PC-9 (cell line): ENCODE results near the gene RNLS. TPM values are rescaled to one million over a fixed set of nuclear protein-coding genes. Genes with fewer than 3 reads are reported as not detected.

Experiments
- BruUV-seq: library from RNA; stranded (reverse); fragments of 400-500 nt; replicated peaks from 2 replicates; lab custom pipeline; 2021; lab: Mats Ljungman, UMichigan
- CTCF ChIA-PET: fragments of 300-600 bp; sonication (Branson Sonifier 250); formaldehyde crosslinking; loops from one replicate; lab custom pipeline; 2022; ENCODE audit warnings: antibody characterized with exemption; lab: Charles Lee
- POLR2A ChIA-PET: fragments of 300-600 bp; sonication (Branson Sonifier 250); formaldehyde crosslinking; loops from one replicate; lab custom pipeline; 2022; ENCODE audit warnings: antibody characterized with exemption; ENCODE audit not compliant: unreplicated experiment; lab: Charles Lee
- DNase-seq, 2 experiments: peaks; one replicate each; pipeline versions ENCODE4 v3.0.0 to v3.0.0-alpha.2; 2015 to 2022; ENCODE audit warnings: mixed read lengths in 1 of 2
- H2AFZ ChIP-seq: fragments of 200-600 bp; sonication (generic); 2 replicates; pipeline ENCODE4 v1.8.1; 2017; ENCODE audit warnings: antibody characterized with exemption
- H3F3A ChIP-seq: fragments of 200-600 bp; sonication (generic); 2 replicates; pipeline ENCODE4 v1.8.1; 2017; ENCODE audit warnings: antibody characterized with exemption, mild to moderate bottlenecking, low read depth; ENCODE audit not compliant: insufficient read depth
- H3K27ac ChIP-seq: fragments of 200-600 bp; sonication (generic); 2 replicates; pipeline ENCODE4 v1.6.1; 2016; ENCODE audit warnings: mixed run types
- H3K27me3 ChIP-seq: fragments of 200-600 bp; sonication (generic); 2 replicates; pipeline ENCODE4 v1.6.1; 2016; ENCODE audit warnings: low read depth, mixed run types; ENCODE audit not compliant: insufficient read depth
- H3K36me3 ChIP-seq: fragments of 200-600 bp; sonication (generic); 2 replicates; pipeline ENCODE4 v1.6.1; 2016; ENCODE audit warnings: low read depth, mixed run types
- H3K4me1 ChIP-seq: fragments of 200-600 bp; sonication (generic); replicated peaks from 2 replicates; pipeline ENCODE4 v1.6.1; 2016; ENCODE audit warnings: mixed run types; ENCODE audit not compliant: insufficient read depth
- H3K4me2 ChIP-seq: fragments of 200-600 bp; sonication (generic); 2 replicates; pipeline ENCODE4 v1.6.1; 2017; ENCODE audit warnings: mixed run types
- H3K4me3 ChIP-seq: fragments of 200-600 bp; sonication (generic); 2 replicates; pipeline ENCODE4 v1.6.1; 2016; ENCODE audit warnings: mixed run types
- H3K79me2 ChIP-seq: fragments of 200-600 bp; sonication (generic); 2 replicates; pipeline ENCODE4 v1.6.1; 2017; ENCODE audit warnings: low read depth, mixed run types
- H3K9me2 ChIP-seq: fragments of 200-600 bp; sonication (generic); 2 replicates; pipeline ENCODE4 v1.8.1; 2017; ENCODE audit warnings: mild to moderate bottlenecking; ENCODE audit not compliant: insufficient read depth
- H3K9me3 ChIP-seq: fragments of 200-600 bp; sonication (generic); 2 replicates; pipeline ENCODE4 v1.8.1; 2016; ENCODE audit warnings: low read depth; ENCODE audit not compliant: insufficient read depth
- H4K20me1 ChIP-seq: fragments of 200-600 bp; sonication (generic); 2 replicates; pipeline ENCODE4 v1.8.1; 2017; ENCODE audit not compliant: insufficient read depth
- EZH2 ChIP-seq: fragments of 200-600 bp; sonication (generic); IDR thresholded peaks from 2 replicates; pipeline ENCODE4 v1.8.0; 2017; ENCODE audit warnings: antibody characterized with exemption, low read depth
- intact Hi-C: fragments of 100-400 bp; cut with micrococcal nuclease; formaldehyde crosslinking; loops from one replicate; pipeline ENCODE4 v1.10.0; 2022; ENCODE audit not compliant: unreplicated experiment
- total RNA-seq: library from RNA; stranded (reverse); gene quantifications from 2 replicates; pipeline ENCODE4 v1.2.3, GENCODE V29; 2021
- TF ChIP-seq, protein P1 (sequence below): fragments of 200-600 bp; sonication (generic); conservative IDR thresholded peaks from 2 replicates; pipeline ENCODE4 v1.6.1; 2017; ENCODE audit warnings: mixed run types, antibody characterized with exemption, mild to moderate bottlenecking, moderate library complexity

Gene RNLS
- total RNA-seq, 1 experiment from 2014 or later, result not detected

DNA sequence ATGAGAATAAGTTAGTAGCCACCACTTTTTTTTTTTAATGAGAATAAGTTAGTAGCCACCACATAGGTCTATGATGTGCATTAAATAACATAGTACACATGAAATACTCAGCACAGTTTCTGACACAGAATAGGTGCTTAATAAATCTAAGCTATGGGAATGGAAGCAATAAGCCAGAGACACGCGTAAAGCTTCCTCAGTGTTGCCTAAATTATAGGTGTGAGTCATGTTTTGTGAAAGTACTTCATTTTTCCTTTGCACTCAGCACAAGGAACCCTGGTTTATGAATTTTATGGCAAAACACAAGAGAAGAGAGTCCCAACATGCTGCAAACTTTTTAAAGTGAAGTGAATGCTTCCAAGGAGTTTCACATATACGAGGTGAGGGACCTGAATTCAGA, 267.4 kb downstream of the RNLS start:
- Histone ChIP-seq H3K79me2 (no peaks in the 10 kb centered on the region), H3K36me3 (no peaks in the 10 kb centered on the region), H2AFZ (no peak overlapping the region), H3F3A (no peaks in the 10 kb centered on the region), H3K4me3 (no peak overlapping the region), H3K4me2 (no peak overlapping the region), H3K27ac (no peak overlapping the region), H3K9me2 (no peaks in the 10 kb centered on the region), H3K4me1 (no peaks in the 10 kb centered on the region), H4K20me1 (no peaks in the 10 kb centered on the region), H3K27me3 (no peaks in the 10 kb centered on the region), H3K9me3 (peaks cover 19% of the 10 kb centered on the region)
- no peak for DNase-seq
- no peak for TF ChIP-seq EZH2
- TF ChIP-seq, protein P1, sequence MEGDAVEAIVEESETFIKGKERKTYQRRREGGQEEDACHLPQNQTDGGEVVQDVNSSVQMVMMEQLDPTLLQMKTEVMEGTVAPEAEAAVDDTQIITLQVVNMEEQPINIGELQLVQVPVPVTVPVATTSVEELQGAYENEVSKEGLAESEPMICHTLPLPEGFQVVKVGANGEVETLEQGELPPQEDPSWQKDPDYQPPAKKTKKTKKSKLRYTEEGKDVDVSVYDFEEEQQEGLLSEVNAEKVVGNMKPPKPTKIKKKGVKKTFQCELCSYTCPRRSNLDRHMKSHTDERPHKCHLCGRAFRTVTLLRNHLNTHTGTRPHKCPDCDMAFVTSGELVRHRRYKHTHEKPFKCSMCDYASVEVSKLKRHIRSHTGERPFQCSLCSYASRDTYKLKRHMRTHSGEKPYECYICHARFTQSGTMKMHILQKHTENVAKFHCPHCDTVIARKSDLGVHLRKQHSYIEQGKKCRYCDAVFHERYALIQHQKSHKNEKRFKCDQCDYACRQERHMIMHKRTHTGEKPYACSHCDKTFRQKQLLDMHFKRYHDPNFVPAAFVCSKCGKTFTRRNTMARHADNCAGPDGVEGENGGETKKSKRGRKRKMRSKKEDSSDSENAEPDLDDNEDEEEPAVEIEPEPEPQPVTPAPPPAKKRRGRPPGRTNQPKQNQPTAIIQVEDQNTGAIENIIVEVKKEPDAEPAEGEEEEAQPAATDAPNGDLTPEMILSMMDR, result no peak
- BruUV-seq, result no TSS peak
- ChIA-PET POLR2A (no interaction called here), CTCF (no interaction called here)
- intact Hi-C loops, result no loop called here

GRCh38 chr10:88314362-88314761, 268.8 kb downstream of the RNLS start:
- no peaks in the 10 kb centered on the region for H3K9me2 ChIP-seq
- no peak for TF ChIP-seq EZH2
- TF ChIP-seq, protein P1, result no peak
- no TSS peak for BruUV-seq
- H3F3A ChIP-seq, result no peaks in the 10 kb centered on the region
- no peaks in the 10 kb centered on the region for H3K27me3 ChIP-seq
- no peaks in the 10 kb centered on the region for H3K79me2 ChIP-seq
- H3K36me3 ChIP-seq, result no peaks in the 10 kb centered on the region
- POLR2A ChIA-PET, result no interaction called here
- H4K20me1 ChIP-seq, result no peaks in the 10 kb centered on the region
- CTCF ChIA-PET, result no interaction called here
- peaks cover 8% of the 10 kb centered on the region; the same call in 1 of the 2 replicates for H3K9me3 ChIP-seq
- H3K27ac ChIP-seq, result no peak overlapping the region
- DNase-seq, result no peak
- no peaks in the 10 kb centered on the region for H3K4me1 ChIP-seq
- H3K4me2 ChIP-seq, result no peak overlapping the region
- H3K4me3 ChIP-seq, result no peak overlapping the region
- intact Hi-C loops, result no loop called here
- no peak overlapping the region for H2AFZ ChIP-seq

GRCh38 chr10:88313878-88314277, 269.2 kb downstream of the RNLS start:
- CTCF ChIA-PET, result no interaction called here

More at GRCh38 chr10:88313878-88314277, 269.2 kb downstream of the RNLS start:
- H3K27ac ChIP-seq, result no peak overlapping the region
- peaks cover 3% of the 10 kb centered on the region; the same call in 1 of the 2 replicates for H3K9me3 ChIP-seq
- no peaks in the 10 kb centered on the region for H3K36me3 ChIP-seq
- H3K4me1 ChIP-seq, result no peaks in the 10 kb centered on the region
- H4K20me1 ChIP-seq, result no peaks in the 10 kb centered on the region
- no TSS peak for BruUV-seq
- no peak for DNase-seq
- TF ChIP-seq, protein P1, result no peak
- TF ChIP-seq EZH2, result no peak
- H3K9me2 ChIP-seq, result no peaks in the 10 kb centered on the region
- POLR2A ChIA-PET, result no interaction called here
- no peak overlapping the region for H3K4me2 ChIP-seq
- H3K79me2 ChIP-seq, result no peaks in the 10 kb centered on the region
- no peak overlapping the region for H2AFZ ChIP-seq
- H3K4me3 ChIP-seq, result no peak overlapping the region
- H3K27me3 ChIP-seq, result no peaks in the 10 kb centered on the region
- intact Hi-C loops, result no loop called here
- H3F3A ChIP-seq, result no peaks in the 10 kb centered on the region
